Iris pigment epithelial cell (primary cell): ENCODE results near the gene NT5DC1.
"Not testable (repeated sequence)": the region's sequence is repeated elsewhere in the genome, so short reads cannot be mapped to it uniquely, and the experiment has no call there.

ENCODE experiments used
- DNase-seq: peaks from one replicate; pipeline ENCODE4 v3.0.0-alpha.2; 2011; ENCODE audit warnings: low read depth

NT5DC1 gene

DNA sequence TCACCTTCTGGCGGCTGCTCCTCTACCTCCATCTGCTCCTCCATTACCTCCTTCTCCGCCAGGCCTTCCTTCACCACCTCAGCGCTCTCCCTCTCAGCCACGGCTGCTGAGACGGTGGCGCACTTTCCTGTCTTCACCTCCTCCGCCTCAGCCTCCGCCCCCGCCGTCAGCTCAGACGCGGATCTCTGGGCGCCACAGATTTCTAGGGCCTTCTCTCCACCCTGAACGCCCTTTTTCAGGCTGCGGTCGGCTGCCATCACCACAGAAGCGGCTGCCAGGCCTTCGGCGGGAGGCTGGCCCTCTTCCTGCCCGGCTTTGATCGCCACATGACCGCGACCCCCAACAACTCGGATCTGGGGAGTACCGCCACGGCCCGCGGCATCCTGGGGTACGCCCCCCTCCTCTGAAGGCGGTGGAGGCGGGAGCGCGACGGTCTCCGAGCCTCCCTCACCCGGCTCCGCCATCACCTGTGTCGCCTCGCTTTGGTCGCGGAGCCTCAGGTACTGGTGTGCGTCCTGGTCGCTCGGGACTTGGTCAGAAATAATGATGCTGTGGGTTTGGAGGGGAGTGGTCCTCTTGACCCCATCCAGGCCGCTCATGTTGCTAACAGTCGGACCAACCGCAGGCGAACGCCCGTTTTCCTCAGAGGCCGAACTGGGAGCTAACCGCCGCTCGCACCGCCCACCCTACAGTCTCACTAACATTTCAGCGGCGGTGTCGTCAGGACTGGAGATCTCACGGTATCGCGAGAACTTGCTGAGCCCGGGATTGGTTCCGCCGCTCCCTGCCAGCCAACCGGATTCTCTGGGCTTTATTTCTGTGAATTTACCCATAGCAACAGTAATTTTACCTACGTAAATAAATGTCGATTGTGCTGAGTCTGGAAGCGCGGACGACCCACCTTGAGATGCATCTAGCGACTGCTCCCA, 178.8 kb downstream of the NT5DC1 start, which contains the start of gene TSPYL1:
TSPYL1 (minus strand) TSS at position 699 of the 929 bp plus-strand sequence; CDS start at position 599, 100 bp downstream.
- DNase-seq = peak; percentile 97

DNA sequence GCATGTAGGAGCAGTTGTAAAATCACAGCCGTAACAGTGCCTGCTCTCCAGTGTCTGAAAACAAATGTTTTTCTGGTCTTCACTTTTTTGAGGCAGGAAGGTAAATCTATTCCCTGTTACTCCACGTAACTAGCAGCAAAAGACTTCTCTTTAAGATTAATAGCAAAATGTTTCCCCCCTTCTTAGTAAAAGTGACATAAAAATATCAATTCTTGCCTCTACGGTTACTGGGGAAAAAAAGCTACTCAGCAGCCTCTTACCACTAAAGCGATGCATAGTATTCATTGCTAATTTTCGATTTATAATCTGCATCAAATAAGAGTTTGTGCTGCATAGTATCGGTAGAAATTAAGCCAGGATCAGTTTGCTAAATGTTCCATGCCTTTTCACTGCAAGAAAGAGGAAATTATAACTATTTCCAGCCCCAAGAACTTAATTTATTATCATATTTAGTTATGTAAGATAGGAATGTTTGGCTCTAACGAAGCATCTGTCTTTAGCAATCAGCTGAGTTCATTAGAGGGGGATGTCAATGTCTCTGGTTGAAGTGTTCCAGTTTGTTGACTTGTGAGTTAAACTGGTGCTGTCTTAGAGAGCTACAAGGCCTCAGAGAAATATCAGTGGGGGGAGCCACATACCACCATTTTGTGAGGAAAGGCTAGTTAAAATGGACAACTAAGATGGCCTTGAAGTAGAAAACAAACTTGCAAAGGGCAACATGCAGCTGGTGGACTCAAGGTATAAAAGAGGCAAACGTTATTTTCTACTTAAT, 179.7 kb downstream of the NT5DC1 start:
- no peak for DNase-seq

DNA sequence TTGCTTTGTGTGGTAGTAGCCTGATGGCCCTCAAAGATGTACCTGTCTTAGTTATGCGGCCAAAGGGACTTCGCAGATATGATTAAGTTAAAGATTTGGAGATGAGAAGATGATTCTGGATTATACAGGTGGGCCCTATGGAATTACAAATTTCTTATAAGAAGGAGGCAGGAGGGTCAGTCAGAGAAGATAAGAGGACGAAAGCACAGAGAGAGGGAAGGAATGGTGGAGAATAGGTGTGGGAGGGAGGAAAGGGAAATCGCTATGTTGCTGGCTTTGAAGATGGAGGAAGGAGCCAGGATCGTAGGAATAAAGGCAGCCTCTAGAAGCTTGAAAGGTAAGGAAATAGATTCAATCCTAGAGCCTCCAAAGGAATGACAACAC, 180.3 kb downstream of the NT5DC1 start:
- DNase-seq = no peak

DNA sequence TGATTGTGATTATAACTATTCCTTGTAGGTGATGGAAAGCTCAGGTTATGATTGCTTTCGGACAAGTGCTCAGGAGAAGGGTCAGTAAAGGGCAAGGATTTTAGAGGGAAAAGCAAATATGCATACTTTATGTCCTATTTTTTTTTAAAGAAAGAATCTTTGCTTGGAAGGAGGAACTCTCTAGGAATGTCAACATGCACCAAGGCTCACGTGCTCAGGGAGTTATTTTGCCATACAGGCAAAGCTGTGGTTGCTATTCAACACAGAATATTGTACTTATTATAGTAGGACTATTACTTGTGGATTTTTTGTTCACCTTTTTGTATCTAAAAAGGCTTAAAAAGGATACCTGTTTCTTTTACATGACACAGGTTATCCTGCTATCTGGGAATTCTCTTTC, 182.0 kb downstream of the NT5DC1 start:
- DNase-seq = no peak

DNA sequence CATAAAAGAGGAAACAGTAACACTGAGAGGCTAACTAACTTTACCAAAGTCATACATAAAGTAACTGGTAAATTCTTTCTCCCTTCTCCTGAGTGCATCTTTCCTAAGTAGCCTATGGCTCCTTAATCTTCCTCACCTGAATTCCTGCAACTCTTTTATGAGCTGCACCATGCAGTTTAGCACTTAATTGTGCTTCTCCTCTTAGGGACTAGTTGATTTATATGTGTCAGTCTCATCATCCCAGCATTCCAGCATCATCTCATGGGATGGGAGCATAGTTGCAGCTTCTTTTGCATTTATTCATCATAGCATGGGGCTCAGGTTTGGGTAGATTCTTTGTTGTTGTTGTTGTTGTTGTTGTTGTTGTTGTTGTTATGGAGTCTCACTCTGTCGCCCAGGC, 182.5 kb downstream of the NT5DC1 start:
- no peak for DNase-seq

DNA sequence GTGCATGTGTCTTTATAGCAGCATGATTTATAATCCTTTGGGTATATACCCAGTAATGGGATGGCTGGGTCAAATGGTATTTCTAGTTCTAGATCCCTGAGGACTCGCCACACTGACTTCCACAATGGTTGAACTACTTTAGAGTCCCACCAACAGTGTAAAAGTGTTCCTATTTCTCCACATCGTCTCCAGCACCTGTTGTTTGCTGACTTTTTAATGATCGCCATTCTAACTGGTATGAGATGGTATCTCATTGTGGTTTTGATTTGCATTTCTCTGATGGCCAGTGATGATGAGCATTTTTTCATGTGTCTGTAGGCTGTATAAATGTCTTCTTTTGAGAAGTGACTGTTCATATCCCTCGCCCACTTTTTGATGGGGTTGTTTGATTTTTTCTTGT, 184.3 kb downstream of the NT5DC1 start:
- not testable (repeated sequence) for DNase-seq

DNA sequence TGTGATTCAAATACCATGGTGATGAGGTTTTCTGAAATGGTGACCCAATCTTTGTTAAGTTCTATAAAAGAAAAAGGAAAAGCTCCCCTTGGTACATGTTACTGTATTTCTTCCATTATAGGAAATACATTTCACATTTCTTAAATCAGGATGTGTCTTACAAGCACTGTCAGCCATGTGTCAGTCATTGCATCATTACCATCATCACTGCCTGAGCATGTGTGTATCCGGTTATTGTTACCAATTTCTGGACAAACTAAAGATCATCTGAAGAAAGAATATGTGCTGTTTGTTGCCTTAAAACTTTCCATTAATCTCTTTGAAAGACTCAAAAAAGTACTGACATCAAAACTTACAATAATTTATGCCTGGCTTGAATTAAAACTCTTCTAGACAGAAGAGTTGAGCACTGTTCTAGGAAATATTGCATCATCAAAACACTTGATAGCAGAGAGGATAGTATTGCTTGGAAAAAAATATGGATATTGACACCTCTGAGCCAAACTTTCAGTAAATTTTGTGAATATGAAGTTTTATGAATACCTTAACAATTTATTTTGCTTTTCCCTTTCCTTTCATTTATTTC, 186.2 kb downstream of the NT5DC1 start:
- DNase-seq = no peak

DNA sequence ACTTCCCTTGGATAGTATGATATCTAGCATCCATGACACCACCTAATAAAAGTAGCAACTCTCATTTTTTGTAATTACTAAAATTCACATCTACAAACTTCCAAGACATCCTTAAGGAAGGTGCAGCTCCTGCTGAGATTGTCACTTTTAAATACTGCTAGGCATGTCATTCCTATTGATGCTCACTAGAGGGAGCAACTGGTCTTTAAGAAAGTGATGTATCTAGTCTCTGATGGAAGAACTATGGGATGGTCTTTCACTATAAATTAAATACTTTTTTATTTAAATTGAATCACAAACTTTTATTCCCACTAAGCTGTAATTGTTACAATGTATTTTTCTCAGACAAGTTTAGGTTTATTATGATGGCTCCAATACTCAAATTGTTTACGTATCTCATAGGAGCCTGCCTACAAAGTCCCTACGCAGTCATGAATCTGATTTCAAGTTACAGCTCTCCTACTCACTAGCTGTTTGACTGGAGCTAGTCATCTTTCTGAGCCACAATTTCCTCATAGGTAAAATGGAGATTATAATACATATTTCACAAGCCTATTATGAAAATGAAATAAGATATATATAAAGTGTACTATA, 187.1 kb downstream of the NT5DC1 start:
- DNase-seq = peak; percentile 66

DNA sequence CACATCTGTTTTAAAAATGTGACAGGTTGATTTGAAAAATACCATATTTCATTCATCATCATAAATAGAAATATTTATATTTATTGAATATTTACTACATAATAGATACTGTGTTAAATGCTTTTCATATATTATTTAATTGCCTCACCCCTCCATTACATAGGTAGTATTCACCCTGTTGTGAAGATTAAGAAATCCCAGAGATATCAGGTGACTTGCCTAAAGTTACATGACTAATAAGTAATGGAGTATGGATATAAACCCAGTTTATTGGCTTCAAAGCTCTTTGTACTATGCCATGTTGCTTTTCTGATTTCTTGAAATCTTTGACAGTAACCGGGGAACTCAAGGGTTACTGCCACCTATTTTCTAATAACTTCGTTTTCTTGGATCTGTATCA, 189.2 kb downstream of the NT5DC1 start:
- DNase-seq = no peak

DNA sequence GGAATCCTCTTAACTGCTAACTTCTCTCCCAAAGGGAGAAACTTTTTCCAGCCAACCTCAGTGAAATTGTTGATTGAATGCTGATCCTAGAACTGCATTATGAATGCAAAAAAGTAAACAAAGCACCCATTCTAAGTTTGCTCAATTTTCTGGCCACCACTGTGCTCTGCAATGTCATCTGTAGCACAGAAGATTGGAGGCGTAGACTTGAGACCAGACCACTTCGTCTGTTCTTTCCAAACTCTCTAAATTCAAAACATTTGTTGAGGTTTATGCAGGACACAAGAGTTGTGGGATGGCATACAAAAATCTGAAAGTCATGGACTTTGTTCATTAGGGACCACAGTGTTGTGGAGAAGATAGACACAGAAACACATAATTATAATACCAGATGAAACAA, 190.1 kb downstream of the NT5DC1 start:
- no peak for DNase-seq

DNA sequence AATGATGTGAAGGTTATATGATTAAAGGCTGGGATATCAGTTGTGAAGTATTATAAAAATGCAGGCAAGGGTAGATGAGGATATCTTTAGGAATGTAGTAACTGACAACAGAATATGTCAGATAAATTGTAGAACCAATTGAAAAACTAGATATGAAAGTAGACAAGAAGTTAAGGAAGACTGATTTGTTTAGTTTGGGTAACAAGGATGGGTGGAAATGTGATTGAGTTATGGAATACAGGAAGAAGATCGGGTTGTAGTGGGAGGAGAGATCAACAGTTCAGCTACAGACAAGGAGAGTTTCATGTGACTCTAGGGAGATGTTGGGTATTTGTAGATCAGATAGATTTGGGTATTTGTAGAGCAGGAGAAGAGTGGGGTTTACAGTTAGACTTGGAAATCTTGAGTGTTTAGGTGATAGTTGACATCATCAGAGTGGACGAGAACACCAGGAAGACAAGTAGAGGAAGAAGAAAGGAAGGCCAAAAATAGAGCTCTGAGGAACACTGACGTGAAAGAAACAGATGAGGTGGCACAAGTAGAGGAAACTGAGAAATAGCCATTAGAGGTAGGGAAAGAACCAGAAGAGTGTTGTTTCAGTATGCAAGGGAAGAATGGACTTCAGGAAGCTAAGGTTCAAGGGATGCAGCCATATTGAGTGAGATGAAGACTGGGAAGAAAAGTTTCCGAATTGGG, 191.2 kb downstream of the NT5DC1 start:
- DNase-seq = peak; percentile 36

DNA sequence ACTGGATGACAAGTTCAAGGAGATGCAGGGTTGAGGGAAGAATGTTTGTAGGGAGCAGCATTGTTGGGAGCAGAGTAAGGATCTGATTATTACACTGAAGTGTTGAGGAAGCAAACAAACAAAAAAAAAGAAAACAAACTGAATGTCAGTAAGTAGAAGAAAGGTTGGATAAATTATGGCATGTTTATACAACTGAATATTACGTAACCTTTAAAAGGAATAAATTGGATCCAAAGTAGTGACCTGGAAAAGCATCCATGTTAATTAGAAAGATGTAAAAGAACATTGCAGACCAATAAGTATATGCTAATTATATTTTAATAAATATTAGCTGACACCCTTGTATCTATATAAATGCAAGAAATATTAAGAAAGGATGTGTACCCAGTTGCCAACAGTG, 191.9 kb downstream of the NT5DC1 start:
- no peak for DNase-seq

DNA sequence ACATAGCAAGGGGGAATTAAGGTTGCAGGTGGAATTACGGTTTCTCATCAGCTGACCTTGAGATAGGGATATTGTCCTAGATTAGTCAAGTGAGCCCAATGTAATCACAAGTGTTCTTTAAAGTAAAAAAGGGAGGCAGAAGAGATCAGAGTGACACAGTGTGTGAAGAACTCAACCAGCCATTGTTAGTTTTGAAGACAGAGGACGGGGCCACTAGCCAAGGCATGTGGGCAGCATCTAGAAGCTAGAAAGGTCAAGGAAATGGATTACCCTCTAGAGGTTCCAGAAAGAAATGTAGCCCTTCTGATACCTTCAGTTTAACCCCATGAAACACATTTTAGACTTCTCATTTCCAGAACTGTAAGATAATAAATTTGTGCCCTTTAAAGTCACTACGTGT, 197.6 kb downstream of the NT5DC1 start:
- no peak for DNase-seq

DNA sequence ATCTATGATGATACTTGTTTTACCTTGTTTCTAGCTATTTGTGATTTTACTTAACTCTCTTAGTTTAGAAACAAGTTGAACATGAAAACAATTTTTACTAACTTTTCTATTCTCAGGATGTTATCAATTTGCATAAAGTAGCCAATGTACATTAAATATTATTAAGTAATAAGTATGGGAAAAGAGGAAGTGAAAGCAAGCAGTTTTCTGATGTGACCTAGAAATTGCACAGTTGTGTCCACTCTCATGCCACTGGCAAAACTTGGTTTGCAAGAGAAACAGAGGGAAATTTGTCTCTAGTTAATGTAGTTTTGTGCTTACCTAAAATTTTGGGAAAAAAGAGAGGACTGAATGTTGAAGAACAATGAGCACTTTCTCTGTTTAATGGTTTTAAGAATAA, 198.3 kb downstream of the NT5DC1 start:
- no peak for DNase-seq
